Measurements from ENCODE around the gene AVPR2. TPM values are rescaled to one million over a fixed set of nuclear protein-coding genes. Genes with fewer than 3 reads are reported as not detected.
A peak's percentile ranks its signal among the peaks of the same experiment; 100 is the strongest.

Gene AVPR2
- total and polyA plus RNA-seq, 2 donors (not counting 1 experiment from before 2014, with no cell fraction given): 0.12 TPM; not detected in 1

DNA sequence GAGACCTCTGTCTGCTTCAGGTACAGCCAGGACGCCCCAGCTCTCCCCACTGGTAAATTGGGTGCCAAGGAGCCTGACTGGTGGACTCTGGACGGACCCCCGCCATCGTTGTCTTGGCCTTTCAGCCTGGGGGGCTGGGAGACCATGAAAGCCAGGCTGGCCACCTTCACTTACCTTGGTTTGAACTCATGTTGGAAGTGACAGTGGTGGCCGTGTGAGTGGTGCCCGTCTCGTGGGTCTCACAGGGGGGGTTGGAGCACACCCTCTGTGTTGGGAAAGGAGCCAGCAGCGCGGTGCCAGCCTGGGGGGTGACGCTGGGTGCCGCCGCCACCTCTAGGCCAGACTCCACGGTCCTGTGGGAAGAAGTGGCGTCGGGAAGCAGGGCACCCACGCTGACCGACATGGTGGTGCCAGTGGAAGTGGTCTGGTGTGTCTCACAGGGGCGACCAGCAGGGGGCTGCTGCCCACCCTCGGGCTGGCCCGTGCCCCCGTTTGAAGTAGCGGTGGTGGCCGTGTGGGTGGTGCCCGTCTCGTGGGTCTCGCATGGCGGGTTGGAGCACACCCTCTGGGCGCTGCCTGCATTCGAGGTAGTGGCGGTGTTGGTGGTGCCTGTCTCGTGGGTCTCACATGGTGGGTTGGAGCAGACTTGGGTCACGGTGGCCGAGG is 49.6 kb downstream of the AVPR2 start:
- H3K27me3 ChIP-seq (replicated peaks in 1 of 4; ENCODE audit: control extremely low read depth in 1 of 4, control insufficient read depth in 3 of 4, insufficient read depth in 4 of 4, low read length in 3 of 4): no peaks in the 10 kb centered on the region
- ATAC-seq (ENCODE audit: low read depth) (no peak), DNase-seq (no peak)
- no peaks in the 10 kb centered on the region for H3K27me3 Mint-ChIP-seq
- no peak overlapping the region for H3K4me2 ChIP-seq (replicated peaks; ENCODE audit: low read depth, low read length, poor library complexity, severe bottlenecking)
- H2AFZ ChIP-seq (ENCODE audit: insufficient read depth, low read depth, low read length, poor library complexity, severe bottlenecking): no peak overlapping the region
- no peaks in the 10 kb centered on the region for H4K20me1 ChIP-seq (ENCODE audit: control insufficient read depth, insufficient read depth, low read length, poor library complexity, severe bottlenecking)
- peaks cover 0 to 4% of the 10 kb centered on the region in 2 donors for H3K4me1 ChIP-seq (ENCODE audit: control insufficient read depth in 2 of 2, insufficient read depth in 2 of 2, low read length in 2 of 2)
- H3K9ac ChIP-seq (ENCODE audit: low read length): no peak overlapping the region
- H3K4me1 Mint-ChIP-seq: peaks cover 2% of the 10 kb centered on the region
- no peak overlapping the region for H3K4me3 ChIP-seq (ENCODE audit: control extremely low read depth in 1 of 5, extremely low read depth in 1 of 5, insufficient read depth in 1 of 5, low read depth in 2 of 5, low read length in 4 of 5)
- H3K79me2 ChIP-seq (ENCODE audit: control insufficient read depth, insufficient read depth, low read length): no peaks in the 10 kb centered on the region
- TF ChIP-seq EZH2 (IDR thresholded peaks at IDR 0.05; ENCODE audit: borderline replicate concordance, insufficient read depth, low read depth, low read length, poor library complexity, severe bottlenecking): no peak
- TF ChIP-seq CTCF (IDR thresholded peaks at IDR 0.05): no peak
- no peaks in the 10 kb centered on the region for H3K9me3 ChIP-seq (ENCODE audit: control extremely low read depth in 1 of 3, control insufficient read depth in 2 of 3, insufficient read depth in 1 of 3, low read length in 2 of 3)
- peak overlapping the region; percentile 59 for H3K27ac Mint-ChIP-seq
- H3K36me3 ChIP-seq (replicated peaks in 1 of 2; ENCODE audit: control extremely low read depth in 1 of 2, control insufficient read depth in 1 of 2, extremely low read depth in 1 of 2, insufficient read depth in 2 of 2, low read length in 1 of 2): peaks cover 0 to 64% of the 10 kb centered on the region in 2 experiments
- 91% methylated on average over 12 of the region's 33 CpGs for WGBS (ENCODE audit: insufficient coverage)
- ChIA-PET CTCF (interaction anchor here (15.4 kb wide), 1 partner anchor 28 kb away, joined by 325 read pairs; the partner anchor contains the start of gene ARHGAP4), POLR2A (no interaction called here)
- H3K9me3 Mint-ChIP-seq (ENCODE audit: insufficient read depth): no peaks in the 10 kb centered on the region
- intact Hi-C loops (cut with micrococcal nuclease): no loop called here
- H3K27ac ChIP-seq (ENCODE audit: low read length in 2 of 2): no peak overlapping the region
- no peak overlapping the region for H3K4me3 Mint-ChIP-seq

DNA sequence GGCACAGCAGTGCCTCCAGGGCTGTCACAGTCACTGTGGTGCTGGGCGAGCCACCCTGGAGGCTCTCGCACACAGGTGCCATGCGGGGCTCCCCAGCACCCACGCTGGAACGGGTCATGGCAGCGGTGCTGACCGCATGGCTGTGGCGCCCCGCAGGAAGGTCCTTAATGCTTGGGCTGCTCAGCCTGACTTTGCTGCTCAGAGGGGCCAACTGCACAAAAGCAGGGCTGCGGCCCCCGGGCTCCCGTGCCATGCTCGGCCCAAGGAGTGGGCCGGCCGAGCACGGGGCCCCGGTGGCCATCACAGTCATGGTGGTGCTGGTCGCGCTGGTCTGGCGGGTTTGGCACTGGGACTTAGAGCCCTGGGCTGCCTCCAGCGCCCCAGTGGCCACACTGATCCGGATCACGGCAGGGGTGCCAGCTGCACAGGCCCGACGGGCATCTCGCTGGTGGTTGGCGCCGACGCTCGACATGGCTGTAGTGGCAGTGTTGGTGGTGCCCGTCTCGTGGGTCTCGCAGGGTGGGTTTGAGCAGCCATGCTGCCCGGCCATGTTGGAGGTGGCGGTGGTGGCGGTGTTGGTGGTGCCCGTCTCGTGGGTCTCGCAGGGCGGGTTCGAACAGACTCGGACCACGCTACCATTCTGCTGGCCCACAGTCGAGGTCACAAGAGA is 50.2 kb downstream of the AVPR2 start:
- H3K27me3 Mint-ChIP-seq: no peaks in the 10 kb centered on the region
- H3K9me3 Mint-ChIP-seq (ENCODE audit: insufficient read depth): no peaks in the 10 kb centered on the region
- no peak for ATAC-seq (ENCODE audit: low read depth)
- H3K36me3 ChIP-seq (replicated peaks in 1 of 2; ENCODE audit: control extremely low read depth in 1 of 2, control insufficient read depth in 1 of 2, extremely low read depth in 1 of 2, insufficient read depth in 2 of 2, low read length in 1 of 2): peaks cover 0 to 66% of the 10 kb centered on the region in 2 experiments
- 98% methylated on average over 30 of the region's 44 CpGs for WGBS (ENCODE audit: insufficient coverage)
- POLR2A ChIA-PET: no interaction called here
- H3K4me2 ChIP-seq (replicated peaks; ENCODE audit: low read depth, low read length, poor library complexity, severe bottlenecking): no peak overlapping the region
- TF ChIP-seq CTCF (IDR thresholded peaks at IDR 0.05) (no peak), EZH2 (IDR thresholded peaks at IDR 0.05; ENCODE audit: borderline replicate concordance, insufficient read depth, low read depth, low read length, poor library complexity, severe bottlenecking) (no peak)
- peaks cover 0 to 4% of the 10 kb centered on the region in 2 donors for H3K4me1 ChIP-seq (ENCODE audit: control insufficient read depth in 2 of 2, insufficient read depth in 2 of 2, low read length in 2 of 2)
- H2AFZ ChIP-seq (ENCODE audit: insufficient read depth, low read depth, low read length, poor library complexity, severe bottlenecking): no peak overlapping the region
- H3K27ac ChIP-seq (ENCODE audit: low read length in 2 of 2): no peak overlapping the region
- no peaks in the 10 kb centered on the region for H3K9me3 ChIP-seq (ENCODE audit: control extremely low read depth in 1 of 3, control insufficient read depth in 2 of 3, insufficient read depth in 1 of 3, low read length in 2 of 3)
- intact Hi-C loops (cut with micrococcal nuclease): no loop called here
- CTCF ChIA-PET: interaction anchor here (0.6 kb wide), 1 partner anchor 10 kb away, joined by 3 read pairs; no protein-coding TSS in a partner anchor
- peak overlapping the region; percentile 59 for H3K27ac Mint-ChIP-seq
- H3K4me3 Mint-ChIP-seq: no peak overlapping the region
- H3K9ac ChIP-seq (ENCODE audit: low read length): no peak overlapping the region
- H4K20me1 ChIP-seq (ENCODE audit: control insufficient read depth, insufficient read depth, low read length, poor library complexity, severe bottlenecking): no peaks in the 10 kb centered on the region
- no peaks in the 10 kb centered on the region for H3K27me3 ChIP-seq (replicated peaks in 1 of 4; ENCODE audit: control extremely low read depth in 1 of 4, control insufficient read depth in 3 of 4, insufficient read depth in 4 of 4, low read length in 3 of 4)
- H3K4me1 Mint-ChIP-seq: peaks cover 2% of the 10 kb centered on the region
- DNase-seq: no peak
- no peak overlapping the region for H3K4me3 ChIP-seq (ENCODE audit: control extremely low read depth in 1 of 5, extremely low read depth in 1 of 5, insufficient read depth in 1 of 5, low read depth in 2 of 5, low read length in 4 of 5)
- H3K79me2 ChIP-seq (ENCODE audit: control insufficient read depth, insufficient read depth, low read length): no peaks in the 10 kb centered on the region
